ENCODE measurements around the gene FARS2. TPM values are rescaled to one million over a fixed set of nuclear protein-coding genes. Genes with fewer than 3 reads are reported as not detected.

Gene FARS2
- total RNA-seq, 1 donor from 2014 or later: 18.3 TPM

DNA sequence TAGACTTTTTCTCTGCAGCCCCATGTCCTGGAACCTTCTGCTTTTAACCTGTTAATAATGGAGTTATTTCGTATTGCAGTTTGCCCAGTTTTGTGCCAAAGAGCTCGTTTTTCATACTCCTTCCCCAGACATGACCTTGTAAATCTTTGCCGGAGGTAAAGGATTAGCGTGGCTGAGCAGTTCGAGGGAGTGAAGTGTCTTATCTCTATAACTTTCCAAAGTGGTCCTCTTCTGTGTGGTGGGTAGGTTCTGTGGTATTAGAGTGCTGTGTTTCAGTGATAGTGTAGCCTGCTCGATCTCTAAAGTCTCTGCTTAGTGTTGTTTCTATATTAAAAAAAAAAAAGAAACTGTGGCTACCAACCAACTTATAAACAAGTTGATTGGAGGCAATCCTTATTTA lies 67.5 kb downstream of the FARS2 start:
- intact Hi-C loops (cut with DNase I): no loop called here
- H3K4me3 ChIP-seq: no peak overlapping the region
- TF ChIP-seq, protein P1, sequence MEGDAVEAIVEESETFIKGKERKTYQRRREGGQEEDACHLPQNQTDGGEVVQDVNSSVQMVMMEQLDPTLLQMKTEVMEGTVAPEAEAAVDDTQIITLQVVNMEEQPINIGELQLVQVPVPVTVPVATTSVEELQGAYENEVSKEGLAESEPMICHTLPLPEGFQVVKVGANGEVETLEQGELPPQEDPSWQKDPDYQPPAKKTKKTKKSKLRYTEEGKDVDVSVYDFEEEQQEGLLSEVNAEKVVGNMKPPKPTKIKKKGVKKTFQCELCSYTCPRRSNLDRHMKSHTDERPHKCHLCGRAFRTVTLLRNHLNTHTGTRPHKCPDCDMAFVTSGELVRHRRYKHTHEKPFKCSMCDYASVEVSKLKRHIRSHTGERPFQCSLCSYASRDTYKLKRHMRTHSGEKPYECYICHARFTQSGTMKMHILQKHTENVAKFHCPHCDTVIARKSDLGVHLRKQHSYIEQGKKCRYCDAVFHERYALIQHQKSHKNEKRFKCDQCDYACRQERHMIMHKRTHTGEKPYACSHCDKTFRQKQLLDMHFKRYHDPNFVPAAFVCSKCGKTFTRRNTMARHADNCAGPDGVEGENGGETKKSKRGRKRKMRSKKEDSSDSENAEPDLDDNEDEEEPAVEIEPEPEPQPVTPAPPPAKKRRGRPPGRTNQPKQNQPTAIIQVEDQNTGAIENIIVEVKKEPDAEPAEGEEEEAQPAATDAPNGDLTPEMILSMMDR (IDR thresholded peaks at IDR 0.05): no peak
- ATAC-seq: no peak
- DNase-seq: no peak
- H3K4me1 ChIP-seq: no peaks in the 10 kb centered on the region
- H3K27ac ChIP-seq: no peak overlapping the region
- peaks cover 6% of the 10 kb centered on the region for H3K36me3 ChIP-seq
- no peaks in the 10 kb centered on the region for H3K27me3 ChIP-seq
- no peaks in the 10 kb centered on the region for H3K9me3 ChIP-seq

DNA sequence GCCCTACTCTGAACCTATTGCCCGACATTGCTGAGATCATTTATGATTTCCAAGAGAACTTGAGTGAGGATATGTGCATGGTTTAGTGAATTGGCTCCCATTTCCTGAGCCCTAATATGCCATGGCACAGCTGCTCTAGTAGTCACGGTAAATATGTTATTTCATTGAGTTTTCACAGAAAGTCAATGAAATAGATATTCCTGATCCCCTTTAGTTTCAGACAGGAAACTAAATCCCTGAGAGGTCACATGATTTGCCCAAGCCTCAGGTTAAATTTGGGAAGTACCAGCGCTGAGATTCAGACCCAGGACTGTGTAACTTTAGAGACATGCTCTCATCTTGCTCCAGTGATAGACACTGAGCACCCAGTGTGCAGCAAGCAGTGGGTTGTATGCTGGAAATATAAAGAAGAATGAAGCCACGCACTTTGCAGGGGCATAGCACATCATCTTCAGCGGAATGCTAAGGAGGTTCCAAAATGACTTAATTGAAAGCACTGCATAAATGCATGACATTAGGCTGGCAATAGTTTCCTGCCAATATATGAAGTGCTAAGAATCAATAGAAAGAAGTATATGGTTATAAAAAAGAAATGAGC lies 70.6 kb downstream of the FARS2 start:
- intact Hi-C loops (cut with DNase I): no loop called here
- ATAC-seq: no peak
- Histone ChIP-seq H3K9me3 (no peaks in the 10 kb centered on the region), H3K4me1 (no peaks in the 10 kb centered on the region), H3K27ac (no peak overlapping the region), H3K4me3 (no peak overlapping the region), H3K36me3 (no peaks in the 10 kb centered on the region), H3K27me3 (no peaks in the 10 kb centered on the region)
- no peak for DNase-seq
- TF ChIP-seq, protein P1 (IDR thresholded peaks at IDR 0.05): no peak

DNA sequence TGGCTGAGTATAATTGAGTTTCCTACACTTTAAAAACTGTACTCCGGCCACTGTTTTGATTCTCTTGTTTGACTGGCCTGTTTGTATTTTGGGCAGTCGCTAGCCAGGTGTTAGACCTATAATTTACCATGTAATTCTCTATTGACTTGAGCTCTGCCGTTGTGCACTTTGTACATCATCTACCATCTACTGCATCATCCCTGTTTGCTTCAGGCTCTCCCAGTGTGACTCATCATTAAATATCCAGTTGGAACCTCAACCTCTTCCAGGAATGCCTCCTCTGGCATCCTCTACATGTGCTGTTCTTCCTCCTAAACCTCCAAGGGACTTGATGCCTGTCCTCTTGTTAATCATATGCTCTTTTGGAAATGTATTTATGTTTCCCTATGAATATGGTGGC lies 72.3 kb downstream of the FARS2 start:
- no peaks in the 10 kb centered on the region for H3K36me3 ChIP-seq
- no peak overlapping the region for H3K4me3 ChIP-seq
- intact Hi-C loops (cut with DNase I): no loop called here
- ATAC-seq (no peak), DNase-seq (no peak)
- TF ChIP-seq, protein P1 (IDR thresholded peaks at IDR 0.05): no peak
- H3K27ac ChIP-seq: no peak overlapping the region
- H3K4me1 ChIP-seq: no peaks in the 10 kb centered on the region
- no peaks in the 10 kb centered on the region for H3K27me3 ChIP-seq
- H3K9me3 ChIP-seq: no peaks in the 10 kb centered on the region

DNA sequence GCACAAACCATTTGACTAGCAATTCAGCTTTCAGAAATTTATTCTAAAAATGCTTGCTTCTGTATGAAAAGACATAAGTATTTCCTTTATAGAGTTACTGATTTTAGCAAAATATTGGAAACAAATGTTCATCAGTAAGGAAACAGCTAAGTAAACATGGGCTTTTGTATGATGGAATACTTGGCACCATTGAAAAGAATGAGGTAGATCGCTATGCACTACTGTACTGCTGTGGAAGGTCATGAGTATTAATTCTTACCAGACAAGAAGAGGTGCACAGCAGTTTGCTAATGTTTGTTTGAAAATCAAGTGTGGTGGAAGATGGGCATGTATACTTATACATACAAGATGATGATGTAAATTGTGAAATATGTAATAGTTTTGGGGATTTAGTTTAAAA lies 73.0 kb downstream of the FARS2 start:
- DNase-seq (no peak), ATAC-seq (no peak)
- H3K36me3 ChIP-seq: no peaks in the 10 kb centered on the region
- no peak overlapping the region for H3K27ac ChIP-seq
- TF ChIP-seq, protein P1 (IDR thresholded peaks at IDR 0.05): no peak
- intact Hi-C loops (cut with DNase I): no loop called here
- no peaks in the 10 kb centered on the region for H3K9me3 ChIP-seq
- H3K4me1 ChIP-seq: no peaks in the 10 kb centered on the region
- H3K27me3 ChIP-seq: no peaks in the 10 kb centered on the region
- no peak overlapping the region for H3K4me3 ChIP-seq

DNA sequence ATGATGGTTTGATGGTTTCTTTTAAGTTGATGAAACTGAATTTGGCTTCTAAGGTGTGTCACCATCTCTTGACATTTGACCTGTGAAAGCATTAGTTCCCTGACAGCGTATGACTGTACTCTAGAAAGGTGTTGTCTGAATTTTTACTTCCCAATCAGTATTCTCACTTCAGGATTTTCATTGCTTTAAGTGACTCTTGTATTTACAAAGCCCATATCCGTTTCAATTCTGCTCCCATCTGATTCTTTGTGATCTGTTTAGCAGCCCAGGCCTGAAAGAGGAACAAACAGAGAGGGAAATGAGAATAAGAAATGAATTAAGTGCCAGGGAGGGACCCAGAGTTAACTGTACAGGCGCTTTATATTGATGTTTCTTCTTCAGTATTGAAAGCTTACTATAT lies 73.7 kb downstream of the FARS2 start:
- Histone ChIP-seq H3K4me1 (no peaks in the 10 kb centered on the region), H3K27ac (no peak overlapping the region), H3K9me3 (no peaks in the 10 kb centered on the region), H3K36me3 (no peaks in the 10 kb centered on the region), H3K27me3 (no peaks in the 10 kb centered on the region), H3K4me3 (no peak overlapping the region)
- intact Hi-C loops (cut with DNase I): no loop called here
- TF ChIP-seq, protein P1 (IDR thresholded peaks at IDR 0.05): no peak
- DNase-seq (no peak), ATAC-seq (no peak)

DNA sequence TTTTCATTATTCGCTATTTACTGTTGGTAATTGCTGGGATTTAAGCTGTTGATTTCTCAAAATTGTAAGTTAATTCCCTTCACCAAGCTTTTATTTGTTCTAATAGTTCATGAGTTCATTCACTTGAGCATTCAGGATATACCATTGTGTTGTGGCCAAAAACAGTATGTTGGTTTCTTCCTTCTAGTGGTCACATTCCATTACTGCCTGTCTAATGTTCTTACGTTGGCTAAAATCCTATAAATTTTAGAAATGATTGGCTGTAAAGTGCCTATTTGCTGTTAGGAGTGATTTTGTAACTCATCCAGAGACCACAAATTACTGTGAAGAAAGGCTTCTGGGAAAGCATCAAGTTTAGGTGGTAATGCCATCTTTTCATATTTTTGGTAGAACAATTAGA lies 76.3 kb downstream of the FARS2 start:
- Histone ChIP-seq H3K4me3 (no peak overlapping the region), H3K4me1 (no peaks in the 10 kb centered on the region), H3K36me3 (no peaks in the 10 kb centered on the region), H3K27me3 (no peaks in the 10 kb centered on the region), H3K9me3 (no peaks in the 10 kb centered on the region), H3K27ac (no peak overlapping the region)
- intact Hi-C loops (cut with DNase I): no loop called here
- DNase-seq (no peak), ATAC-seq (no peak)
- TF ChIP-seq, protein P1 (IDR thresholded peaks at IDR 0.05): no peak

All from upper lobe of right lung (tissue), 1 donor.